Erythroblast (primary cell): ENCODE results near the gene CPLX1.

Experiments used
- DNase-seq, 2 experiments: peaks; one replicate each; lab custom pipeline; 2025; lab: John Stamatoyannopoulos, UW
- GATA1 ChIP-seq: IDR thresholded peaks from 2 replicates; pipeline ENCODE4 v1.6.1; 2011; ENCODE audit warnings: low read depth, mild to moderate bottlenecking, control low read depth, low read length, moderate library complexity
- POLR2A ChIP-seq: IDR thresholded peaks from 2 replicates; pipeline ENCODE4 v1.6.1; 2011; ENCODE audit warnings: mild to moderate bottlenecking, low read length

CPLX1 gene

GRCh38 chr4:825971-826330, at the start of gene CPLX1:
Gene CPLX1, minus strand, starts transcription at chr4:826129. Its CDS starts 1,607 bp downstream, at chr4:824522.
- peak; percentile 34 to 36 for DNase-seq
- TF ChIP-seq POLR2A, result no peak
- no peak for TF ChIP-seq GATA1

- TF ChIP-seq GATA1 (no peak), POLR2A (no peak)
- no peak for DNase-seq
Measured at GRCh38 chr4:874971-875817, 49.3 kb upstream of the CPLX1 start.

- no peak for DNase-seq
- TF ChIP-seq GATA1, result no peak
- no peak for TF ChIP-seq POLR2A
Measured at GRCh38 chr4:874056-874455, 48.1 kb upstream of the CPLX1 start.

- no peak for TF ChIP-seq GATA1
- no peak for TF ChIP-seq POLR2A
- no peak for DNase-seq
Measured at GRCh38 chr4:872241-872981, 46.5 kb upstream of the CPLX1 start.

- no peak for DNase-seq
- no peak for TF ChIP-seq POLR2A
- TF ChIP-seq GATA1, result no peak
Measured at GRCh38 chr4:871484-871883, 45.6 kb upstream of the CPLX1 start.

GRCh38 chr4:870951-871350, 45.0 kb upstream of the CPLX1 start:
- DNase-seq, result no peak
- TF ChIP-seq GATA1 (no peak), POLR2A (no peak)

GRCh38 chr4:869776-870175, 43.8 kb upstream of the CPLX1 start:
- no peak for TF ChIP-seq GATA1
- DNase-seq, result no peak

- DNase-seq, result no peak
- TF ChIP-seq GATA1, result no peak
Measured at GRCh38 chr4:868421-868820, 42.5 kb upstream of the CPLX1 start.

- DNase-seq, result no peak
- TF ChIP-seq POLR2A, result no peak
Measured at GRCh38 chr4:867526-868250, 41.8 kb upstream of the CPLX1 start.

- TF ChIP-seq POLR2A (no peak), GATA1 (no peak)
- no peak for DNase-seq
Measured at GRCh38 chr4:866761-867390, 40.9 kb upstream of the CPLX1 start.

GRCh38 chr4:866068-866760, 40.3 kb upstream of the CPLX1 start:
- no peak for TF ChIP-seq GATA1
- TF ChIP-seq POLR2A, result no peak
- DNase-seq, result no peak

- no peak for DNase-seq
- TF ChIP-seq POLR2A (no peak), GATA1 (no peak)
Measured at GRCh38 chr4:865572-865971, 39.6 kb upstream of the CPLX1 start.

GRCh38 chr4:865121-865465, 39.2 kb upstream of the CPLX1 start:
- TF ChIP-seq POLR2A, result no peak
- no peak for TF ChIP-seq GATA1
- DNase-seq, result no peak
